Vagina (tissue), 2 donors: ENCODE measurements around the gene OPHN1.

Experiments used
- CTCF ChIP-seq, 3 experiments: fragments of 450-650 bp in 2 of 3; fragments of 200-600 bp in 1 of 3; sonication (generic) in 1 of 3; IDR thresholded peaks; one replicate each; pipeline ENCODE4 v1.5.1; 2017 to 2019; ENCODE audit warnings: antibody characterized with exemption in 3 of 3, mild to moderate bottlenecking in 2 of 3, moderate library complexity in 2 of 3
- POLR2AphosphoS5 ChIP-seq, 2 donors: sonication (generic); formaldehyde crosslinking; IDR thresholded peaks; one replicate each; pipeline ENCODE4 v1.9.0; 2017; ENCODE audit warnings: antibody characterized with exemption in 2 of 2, mild to moderate bottlenecking in 2 of 2, low read depth in 1 of 2; ENCODE audit not compliant: insufficient read depth in 1 of 2

- TF ChIP-seq CTCF (IDR thresholded peaks at IDR 0.05): no peak
- TF ChIP-seq POLR2AphosphoS5 (IDR thresholded peaks at IDR 0.05; ENCODE audit: insufficient read depth in 1 of 2, low read depth in 1 of 2): no peak
Observed at GRCh38 chrX:68440940-68441339, 7.6 kb upstream of the OPHN1 start.
